H9 (cell line): ENCODE data around the gene PWWP2B. TPM values are rescaled to one million over a fixed set of nuclear protein-coding genes. Genes with fewer than 3 reads are reported as not detected.

Experiments used
- DNase-seq: peaks from one replicate; pipeline ENCODE4 v3.0.0-alpha.2; 2017
- H2AFZ ChIP-seq: one replicate; pipeline ENCODE4 v1.6.1; 2013; ENCODE audit warnings: mild to moderate bottlenecking, low read length, control low read depth, moderate library complexity
- H2AK5ac ChIP-seq: 2 replicates; pipeline ENCODE4 v1.6.1; 2013; ENCODE audit warnings: low read length, control low read depth, mixed read lengths; ENCODE audit not compliant: insufficient read length
- H2BK120ac ChIP-seq: one replicate; pipeline ENCODE4 v1.6.1; 2013; ENCODE audit warnings: low read depth, mild to moderate bottlenecking, low read length, control low read depth, inconsistent platforms; ENCODE audit not compliant: poor library complexity, severe bottlenecking
- H2BK12ac ChIP-seq: 2 replicates; pipeline ENCODE4 v1.6.1; 2013; ENCODE audit warnings: low read length, control low read depth, mixed read lengths, low read depth; ENCODE audit not compliant: insufficient read length
- H2BK15ac ChIP-seq: 2 replicates; pipeline ENCODE4 v1.6.1; 2013; ENCODE audit warnings: low read depth, low read length, control low read depth
- H2BK20ac ChIP-seq: one replicate; pipeline ENCODE4 v1.6.1; 2013; ENCODE audit warnings: low read depth, mild to moderate bottlenecking, low read length, control low read depth, inconsistent platforms; ENCODE audit not compliant: poor library complexity, severe bottlenecking
- H2BK5ac ChIP-seq: 2 replicates; pipeline ENCODE4 v1.6.1; 2013; ENCODE audit warnings: low read length, control low read depth, mixed read lengths; ENCODE audit not compliant: insufficient read length
- H3K14ac ChIP-seq: 2 replicates; pipeline ENCODE4 v1.6.1; 2013; ENCODE audit warnings: low read length, control low read depth; ENCODE audit not compliant: insufficient read depth
- H3K18ac ChIP-seq: 2 replicates; pipeline ENCODE4 v1.6.1; 2013; ENCODE audit warnings: low read depth, mild to moderate bottlenecking, mixed read lengths, low read length, control low read depth; ENCODE audit not compliant: insufficient read length
- H3K23ac ChIP-seq: 2 replicates; pipeline ENCODE4 v1.6.1; 2013; ENCODE audit warnings: low read length, control low read depth, mixed read lengths, low read depth; ENCODE audit not compliant: insufficient read length
- H3K23me2 ChIP-seq: 2 replicates; pipeline ENCODE4 v1.6.1; 2013; ENCODE audit warnings: low read depth, mild to moderate bottlenecking, mixed read lengths, low read length, control low read depth; ENCODE audit not compliant: insufficient read length, poor library complexity, severe bottlenecking
- H3K27ac ChIP-seq: 2 replicates; pipeline ENCODE4 v1.5.1; 2013; ENCODE audit warnings: low read length, control low read depth, mixed read lengths, low read depth; ENCODE audit not compliant: insufficient read length
- H3K27me3 ChIP-seq: 2 replicates; pipeline ENCODE4 v1.6.1; 2013; ENCODE audit warnings: low read length, control low read depth, inconsistent platforms; ENCODE audit not compliant: insufficient read depth
- H3K4ac ChIP-seq: 2 replicates; pipeline ENCODE4 v1.6.1; 2013; ENCODE audit warnings: low read depth, mild to moderate bottlenecking, control low read depth, inconsistent platforms, low read length, moderate library complexity
- H3K4me1 ChIP-seq: 2 replicates; pipeline ENCODE4 v1.6.1; 2013; ENCODE audit warnings: low read length, control low read depth, inconsistent platforms; ENCODE audit not compliant: insufficient read depth
- H3K4me2 ChIP-seq: 2 replicates; pipeline ENCODE4 v1.6.1; 2013; ENCODE audit warnings: low read length, control low read depth, mixed read lengths; ENCODE audit not compliant: insufficient read length, insufficient read depth
- H3K56ac ChIP-seq: 2 replicates; pipeline ENCODE4 v1.6.1; 2013; ENCODE audit warnings: low read depth, mild to moderate bottlenecking, mixed read lengths, low read length, control low read depth; ENCODE audit not compliant: insufficient read length
- H3K79me1 ChIP-seq: 2 replicates; pipeline ENCODE4 v1.6.1; 2013; ENCODE audit warnings: low read depth, mild to moderate bottlenecking, moderate library complexity, low read length, control low read depth, inconsistent platforms; ENCODE audit not compliant: insufficient read depth, poor library complexity, severe bottlenecking
- H3K79me2 ChIP-seq: 2 replicates; pipeline ENCODE4 v1.6.1; 2013; ENCODE audit warnings: low read length, control low read depth, inconsistent platforms; ENCODE audit not compliant: insufficient read depth
- H3K9ac ChIP-seq: 2 replicates; pipeline ENCODE4 v1.6.1; 2013; ENCODE audit warnings: low read length, control low read depth, mixed read lengths; ENCODE audit not compliant: insufficient read length; ENCODE audit errors: extremely low read depth
- H3K9me3 ChIP-seq: one replicate; pipeline ENCODE4 v1.6.1; 2013; ENCODE audit warnings: low read depth, low read length, inconsistent platforms; ENCODE audit not compliant: control insufficient read depth
- H3T11ph ChIP-seq: one replicate; pipeline ENCODE4 v1.6.1; 2013; ENCODE audit warnings: mild to moderate bottlenecking, low read length, control low read depth, inconsistent platforms
- H4K20me1 ChIP-seq: one replicate; pipeline ENCODE4 v1.6.1; 2013; ENCODE audit not compliant: control insufficient read depth, insufficient read length, insufficient read depth
- H4K5ac ChIP-seq: 2 replicates; pipeline ENCODE4 v1.6.1; 2013; ENCODE audit warnings: low read depth, mild to moderate bottlenecking, mixed read lengths, low read length, control low read depth; ENCODE audit not compliant: insufficient read length
- H4K8ac ChIP-seq: replicated peaks from 2 replicates; pipeline ENCODE4 v1.6.1; 2013; ENCODE audit warnings: low read length, control low read depth, mixed read lengths, low read depth; ENCODE audit not compliant: insufficient read length
- H4K91ac ChIP-seq: 2 replicates; pipeline ENCODE4 v1.6.1; 2013; ENCODE audit warnings: low read depth, mild to moderate bottlenecking, moderate library complexity, mixed read lengths, low read length, control low read depth; ENCODE audit not compliant: insufficient read length
- H3K27ac Mint-ChIP-seq, 3 experiments: 2 replicates in 2 of 3; 3 replicates in 1 of 3; pipeline ENCODE4 v1.8.0; 2020 to 2021; ENCODE audit warnings: mixed read lengths in 3 of 3, mild to moderate bottlenecking in 1 of 3, moderate library complexity in 1 of 3
- H3K27me3 Mint-ChIP-seq: 2 replicates; pipeline ENCODE4 v1.8.0; 2021; ENCODE audit warnings: low read depth, mild to moderate bottlenecking, moderate library complexity, mixed read lengths
- H3K36me3 Mint-ChIP-seq, 3 experiments: 2 replicates in 2 of 3; 3 replicates in 1 of 3; pipeline ENCODE4 v1.8.0; 2020 to 2021; ENCODE audit warnings: low read depth in 3 of 3, mixed read lengths in 3 of 3; ENCODE audit not compliant: insufficient read depth in 1 of 3
- H3K4me1 Mint-ChIP-seq, 2 experiments: 2 replicates each; pipeline ENCODE4 v1.8.0; 2020; ENCODE audit warnings: mixed read lengths in 2 of 2
- H3K4me3 Mint-ChIP-seq, 2 experiments: 2 replicates in 1 of 2; 3 replicates in 1 of 2; pipeline ENCODE4 v1.8.0; 2020 to 2021; ENCODE audit warnings: mild to moderate bottlenecking in 2 of 2, mixed read lengths in 2 of 2, moderate library complexity in 1 of 2
- H3K9me3 Mint-ChIP-seq, 2 experiments: 2 replicates in 1 of 2; 3 replicates in 1 of 2; pipeline ENCODE4 v1.8.0; 2020; ENCODE audit warnings: mild to moderate bottlenecking in 2 of 2, mixed read lengths in 2 of 2, moderate library complexity in 1 of 2
- WGBS: extraction: QIAGEN DNeasy Blood & Tissue Kit; methylation state at CpG from one replicate; pipeline ENCODE4 v1.1.7; 2013; ENCODE audit warnings: missing lambda C conversion rate, low lambda C conversion rate, mixed read lengths; ENCODE audit not compliant: insufficient read length; ENCODE audit errors: extremely low coverage; 5-methylcytosine and 5-hydroxymethylcytosine counted together
- total RNA-seq: library from RNA; stranded (reverse); gene quantifications from 2 replicates; pipeline ENCODE4 v1.2.1, GENCODE V29; 2021
- TF ChIP-seq, protein P1 (sequence below): fragments of 200-600 bp; sonication (generic); conservative IDR thresholded peaks from 3 replicates; pipeline ENCODE4 v1.8.0; 2021; ENCODE audit warnings: antibody characterized with exemption, mild to moderate bottlenecking

Gene PWWP2B
- total RNA-seq, 1 experiment from 2014 or later: 10.0 TPM

DNA sequence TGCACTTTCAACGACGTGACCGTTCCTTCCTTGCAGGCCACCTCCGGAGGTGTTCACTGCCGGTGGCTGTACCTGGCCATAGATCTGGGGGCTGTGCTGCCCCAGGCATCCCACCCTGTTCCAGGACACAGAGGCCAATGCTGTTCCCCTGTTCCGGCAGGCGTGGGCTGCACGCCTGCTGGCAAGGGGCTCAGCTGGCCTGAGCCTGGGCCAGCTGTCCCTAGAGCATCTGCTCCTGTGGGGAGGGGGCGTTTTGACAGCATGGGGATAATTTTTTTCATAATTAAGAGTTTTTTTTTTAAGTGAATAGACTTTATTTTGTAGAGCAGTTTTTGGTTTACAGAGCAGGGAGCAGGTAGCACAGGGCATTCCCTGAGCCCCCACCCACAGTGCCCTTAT, 28.8 kb downstream of the PWWP2B start:
- Histone ChIP-seq H4K20me1 (no peaks in the 10 kb centered on the region), H4K91ac (no peak overlapping the region), H3K27me3 (no peaks in the 10 kb centered on the region), H3K79me1 (no peaks in the 10 kb centered on the region), H3K4me2 (no peak overlapping the region), H3K23ac (no peak overlapping the region), H2BK5ac (no peak overlapping the region), H2BK120ac (no peak overlapping the region), H3K4me1 (no peaks in the 10 kb centered on the region), H2BK12ac (no peak overlapping the region), H2AFZ (no peak overlapping the region), H3K9me3 (no peaks in the 10 kb centered on the region), H2AK5ac (no peak overlapping the region), H2BK20ac (no peak overlapping the region), H3K14ac (no peak overlapping the region), H2BK15ac (no peak overlapping the region), H3K4ac (no peak overlapping the region), H3K79me2 (no peaks in the 10 kb centered on the region), H4K8ac (no peak overlapping the region), H3K56ac (no peak overlapping the region), H4K5ac (no peak overlapping the region), H3K23me2 (no peaks in the 10 kb centered on the region), H3K18ac (peak overlapping the region; percentile 14), H3T11ph (no peak overlapping the region), H3K27ac (no peak overlapping the region), H3K9ac (no peak overlapping the region)
- WGBS: no CpG with 5 or more reads among the region's 9 CpGs
- H3K36me3 Mint-ChIP-seq: no peaks in the 10 kb centered on the region
- DNase-seq: no peak
- no peaks in the 10 kb centered on the region; the same call in 1 of the 2 replicates for H3K27me3 Mint-ChIP-seq
- H3K4me3 Mint-ChIP-seq: no peak overlapping the region; a peak in 1 of 5 replicates
- H3K27ac Mint-ChIP-seq: no peak overlapping the region
- peaks cover 9 to 24% of the 10 kb centered on the region in 2 experiments for H3K4me1 Mint-ChIP-seq
- H3K9me3 Mint-ChIP-seq: no peaks in the 10 kb centered on the region; a peak in 1 of 5 replicates
- TF ChIP-seq, protein P1, sequence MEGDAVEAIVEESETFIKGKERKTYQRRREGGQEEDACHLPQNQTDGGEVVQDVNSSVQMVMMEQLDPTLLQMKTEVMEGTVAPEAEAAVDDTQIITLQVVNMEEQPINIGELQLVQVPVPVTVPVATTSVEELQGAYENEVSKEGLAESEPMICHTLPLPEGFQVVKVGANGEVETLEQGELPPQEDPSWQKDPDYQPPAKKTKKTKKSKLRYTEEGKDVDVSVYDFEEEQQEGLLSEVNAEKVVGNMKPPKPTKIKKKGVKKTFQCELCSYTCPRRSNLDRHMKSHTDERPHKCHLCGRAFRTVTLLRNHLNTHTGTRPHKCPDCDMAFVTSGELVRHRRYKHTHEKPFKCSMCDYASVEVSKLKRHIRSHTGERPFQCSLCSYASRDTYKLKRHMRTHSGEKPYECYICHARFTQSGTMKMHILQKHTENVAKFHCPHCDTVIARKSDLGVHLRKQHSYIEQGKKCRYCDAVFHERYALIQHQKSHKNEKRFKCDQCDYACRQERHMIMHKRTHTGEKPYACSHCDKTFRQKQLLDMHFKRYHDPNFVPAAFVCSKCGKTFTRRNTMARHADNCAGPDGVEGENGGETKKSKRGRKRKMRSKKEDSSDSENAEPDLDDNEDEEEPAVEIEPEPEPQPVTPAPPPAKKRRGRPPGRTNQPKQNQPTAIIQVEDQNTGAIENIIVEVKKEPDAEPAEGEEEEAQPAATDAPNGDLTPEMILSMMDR: no peak
